Prostate gland (tissue), 2 donors: Measurements from ENCODE around the gene FARP1.

Experiments
- CTCF ChIP-seq, 4 experiments: fragments of 200-600 bp in 2 of 4; fragments of 450-650 bp in 2 of 4; sonication (generic) in 2 of 4; IDR thresholded peaks; 1 replicate in 3 of 4; 2 replicates in 1 of 4; pipeline ENCODE4 v1.5.1; 2016 to 2019; ENCODE audit warnings: antibody characterized with exemption in 4 of 4, mild to moderate bottlenecking in 2 of 4, moderate library complexity in 2 of 4
- POLR2A ChIP-seq: fragments of 450-650 bp; IDR thresholded peaks from one replicate; pipeline ENCODE4 v1.6.1; 2016; ENCODE audit warnings: antibody characterized with exemption, mild to moderate bottlenecking
- POLR2AphosphoS5 ChIP-seq: sonication (generic); formaldehyde crosslinking; IDR thresholded peaks from one replicate; pipeline ENCODE4 v1.6.1; 2017; ENCODE audit warnings: antibody characterized with exemption

- TF ChIP-seq CTCF (IDR thresholded peaks at IDR 0.05) (no peak), POLR2A (no peak), POLR2AphosphoS5 (no peak)
These were observed 299.7 kb downstream of the FARP1 start for GRCh38 chr13:98442391-98443230.
